ENCODE data around the gene LBX2.
"Not testable (repeated sequence)": the region's sequence is repeated elsewhere in the genome, so short reads cannot be mapped to it uniquely, and the experiment has no call there.

Gene LBX2

DNA sequence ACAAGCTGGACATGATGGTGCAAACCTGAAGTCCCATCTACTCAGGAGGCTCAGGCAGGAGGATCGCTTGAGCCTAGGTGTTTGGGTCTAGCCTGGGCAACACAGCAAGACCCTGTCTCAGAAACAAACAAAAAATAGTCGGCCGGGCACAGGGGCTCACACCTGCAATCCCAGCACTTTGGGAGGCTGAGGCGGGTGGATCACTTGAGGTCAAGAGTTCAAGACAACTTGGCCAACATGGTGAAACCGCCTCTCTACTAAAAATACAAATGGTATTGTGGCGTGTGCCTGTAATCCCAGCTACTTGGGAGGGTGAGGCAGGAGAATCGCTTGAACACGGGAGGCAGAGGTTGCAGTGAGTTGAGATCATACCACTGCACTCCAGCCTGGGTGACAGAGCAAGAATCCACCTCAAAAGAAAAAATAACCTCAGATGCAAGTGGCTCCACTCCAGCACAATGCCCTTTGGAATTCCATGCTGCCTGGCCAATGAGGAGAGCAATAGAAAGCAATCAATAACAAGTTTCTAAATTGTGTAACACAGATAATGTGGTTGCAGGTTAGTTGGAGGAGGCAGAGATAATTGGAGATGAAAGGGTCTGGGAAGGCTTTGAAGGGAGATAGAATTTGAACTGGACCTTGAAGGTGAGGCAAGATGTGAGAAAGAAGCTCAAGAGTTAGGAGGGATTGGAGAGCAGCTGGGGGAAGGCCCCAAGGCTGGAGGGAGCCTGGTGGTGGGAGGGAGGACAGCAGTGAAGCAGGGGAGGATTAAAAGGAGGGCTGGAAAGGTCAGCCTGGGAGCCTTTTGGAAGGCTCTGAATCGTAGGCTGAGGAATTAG lies 10.5 kb downstream of the LBX2 start:
- no peak overlapping the region for H3K4me3 ChIP-seq (ENCODE audit: low read length)
- TF ChIP-seq, protein P1, sequence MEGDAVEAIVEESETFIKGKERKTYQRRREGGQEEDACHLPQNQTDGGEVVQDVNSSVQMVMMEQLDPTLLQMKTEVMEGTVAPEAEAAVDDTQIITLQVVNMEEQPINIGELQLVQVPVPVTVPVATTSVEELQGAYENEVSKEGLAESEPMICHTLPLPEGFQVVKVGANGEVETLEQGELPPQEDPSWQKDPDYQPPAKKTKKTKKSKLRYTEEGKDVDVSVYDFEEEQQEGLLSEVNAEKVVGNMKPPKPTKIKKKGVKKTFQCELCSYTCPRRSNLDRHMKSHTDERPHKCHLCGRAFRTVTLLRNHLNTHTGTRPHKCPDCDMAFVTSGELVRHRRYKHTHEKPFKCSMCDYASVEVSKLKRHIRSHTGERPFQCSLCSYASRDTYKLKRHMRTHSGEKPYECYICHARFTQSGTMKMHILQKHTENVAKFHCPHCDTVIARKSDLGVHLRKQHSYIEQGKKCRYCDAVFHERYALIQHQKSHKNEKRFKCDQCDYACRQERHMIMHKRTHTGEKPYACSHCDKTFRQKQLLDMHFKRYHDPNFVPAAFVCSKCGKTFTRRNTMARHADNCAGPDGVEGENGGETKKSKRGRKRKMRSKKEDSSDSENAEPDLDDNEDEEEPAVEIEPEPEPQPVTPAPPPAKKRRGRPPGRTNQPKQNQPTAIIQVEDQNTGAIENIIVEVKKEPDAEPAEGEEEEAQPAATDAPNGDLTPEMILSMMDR (conservative IDR thresholded peaks at IDR 0.05; ENCODE audit: low read length), result no peak
- no peak for DNase-seq (ENCODE audit: low read depth)

DNA sequence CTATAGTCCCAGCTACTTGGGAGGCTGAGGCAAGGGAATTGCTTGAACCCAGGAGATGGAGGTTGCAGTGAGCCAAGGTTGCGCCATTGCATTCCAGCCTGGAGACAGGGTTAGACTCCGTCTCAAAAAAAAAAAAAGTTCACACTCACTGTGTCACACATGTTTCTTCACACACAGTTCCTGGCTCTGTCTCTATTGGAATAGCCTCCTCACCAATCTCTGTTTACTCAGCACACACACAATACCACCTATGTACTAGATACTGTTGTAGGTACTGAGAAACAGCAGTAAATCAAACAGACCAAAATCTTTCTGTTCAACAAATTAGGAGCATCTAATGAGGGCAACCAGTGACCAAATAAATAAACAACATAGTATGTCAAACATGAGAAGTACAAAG lies 13.3 kb downstream of the LBX2 start:
- DNase-seq (ENCODE audit: low read depth), result no peak
- no peak overlapping the region for H3K4me3 ChIP-seq (ENCODE audit: low read length)
- TF ChIP-seq, protein P1 (conservative IDR thresholded peaks at IDR 0.05; ENCODE audit: low read length), result no peak

DNA sequence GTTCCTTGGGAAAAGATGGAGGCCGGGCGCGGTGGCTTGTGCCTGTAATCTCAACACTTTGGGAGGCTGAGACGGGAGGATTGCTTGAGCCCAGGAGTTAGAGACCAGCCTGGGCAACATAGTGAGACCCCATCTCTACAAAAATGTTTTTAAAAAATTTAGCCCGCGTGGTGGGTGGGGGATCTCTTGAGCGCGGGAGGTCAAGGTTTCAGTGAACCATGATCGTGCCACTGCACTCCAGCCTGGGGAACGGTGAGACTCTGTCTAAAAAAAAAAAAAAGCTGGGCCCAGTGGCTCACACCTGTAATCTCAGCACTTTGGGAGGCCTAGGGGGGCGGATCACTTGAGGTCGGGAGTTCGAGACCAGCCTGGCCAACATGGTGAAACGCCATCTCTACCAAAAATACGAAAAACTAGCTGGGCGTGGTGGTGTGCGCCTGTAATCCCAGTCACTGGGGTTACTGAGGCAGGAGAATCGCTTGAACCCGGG lies 15.7 kb downstream of the LBX2 start:
- not testable (repeated sequence) for DNase-seq (ENCODE audit: low read depth)
- peak overlapping the region; percentile 97 for H3K4me3 ChIP-seq (ENCODE audit: low read length)

DNA sequence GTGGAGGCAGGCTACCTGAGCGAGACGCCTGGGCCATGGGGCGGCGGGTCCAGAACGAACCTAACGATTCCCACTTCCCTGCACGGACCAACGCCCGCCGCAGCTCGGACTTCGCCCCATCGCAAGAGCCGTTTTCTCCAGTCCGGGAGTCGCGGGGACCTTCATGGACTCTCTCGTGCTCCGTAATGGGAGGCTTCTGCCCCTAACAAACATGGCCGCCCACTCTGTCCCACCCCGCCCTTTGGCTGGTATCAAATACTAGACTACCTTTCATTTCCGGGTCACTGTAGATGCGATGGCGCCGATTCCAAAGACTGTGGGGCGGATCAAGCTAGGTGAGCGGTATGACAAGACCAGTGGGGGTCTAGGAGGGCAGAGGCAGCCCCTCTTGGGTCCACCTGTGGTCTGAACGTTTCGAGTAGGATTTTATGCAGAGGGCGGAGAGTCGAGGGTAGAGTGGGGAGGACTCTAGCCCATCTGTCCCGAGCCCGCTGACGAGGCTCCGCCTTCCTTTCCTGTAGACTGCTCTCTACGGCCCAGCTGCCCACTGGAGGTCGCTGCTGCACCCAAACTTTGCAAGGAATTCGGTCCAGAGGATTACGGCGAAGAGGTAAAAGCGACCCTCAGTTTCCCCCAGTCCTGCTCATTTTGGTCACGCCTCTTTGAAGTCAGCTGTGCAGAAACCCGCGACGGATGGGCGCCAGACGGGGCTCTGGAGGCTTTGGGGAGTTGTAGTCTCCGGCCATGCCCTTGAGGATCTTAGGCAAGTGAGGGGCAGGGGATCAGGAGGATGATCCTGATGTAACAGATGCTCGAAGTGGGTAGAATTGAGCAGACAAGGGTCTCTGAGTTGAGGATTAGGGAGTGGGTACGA lies 16.4 kb downstream of the LBX2 start, which contains the start of the genes CCDC142 and TTC31:
CCDC142 (minus strand) TSS at position 198 of the 874 bp plus-strand sequence; CDS start at position 37, 161 bp downstream.
TTC31 (plus strand) TSS at position 281 of the 874 bp plus-strand sequence; CDS start at position 296, 15 bp downstream.
- peak within 1 kb of the TSS; percentile 97 for H3K4me3 ChIP-seq (ENCODE audit: low read length)
- peak; percentile 93 for DNase-seq (ENCODE audit: low read depth)
- TF ChIP-seq, protein P1 (conservative IDR thresholded peaks at IDR 0.05; ENCODE audit: low read length), result peak; percentile 88

DNA sequence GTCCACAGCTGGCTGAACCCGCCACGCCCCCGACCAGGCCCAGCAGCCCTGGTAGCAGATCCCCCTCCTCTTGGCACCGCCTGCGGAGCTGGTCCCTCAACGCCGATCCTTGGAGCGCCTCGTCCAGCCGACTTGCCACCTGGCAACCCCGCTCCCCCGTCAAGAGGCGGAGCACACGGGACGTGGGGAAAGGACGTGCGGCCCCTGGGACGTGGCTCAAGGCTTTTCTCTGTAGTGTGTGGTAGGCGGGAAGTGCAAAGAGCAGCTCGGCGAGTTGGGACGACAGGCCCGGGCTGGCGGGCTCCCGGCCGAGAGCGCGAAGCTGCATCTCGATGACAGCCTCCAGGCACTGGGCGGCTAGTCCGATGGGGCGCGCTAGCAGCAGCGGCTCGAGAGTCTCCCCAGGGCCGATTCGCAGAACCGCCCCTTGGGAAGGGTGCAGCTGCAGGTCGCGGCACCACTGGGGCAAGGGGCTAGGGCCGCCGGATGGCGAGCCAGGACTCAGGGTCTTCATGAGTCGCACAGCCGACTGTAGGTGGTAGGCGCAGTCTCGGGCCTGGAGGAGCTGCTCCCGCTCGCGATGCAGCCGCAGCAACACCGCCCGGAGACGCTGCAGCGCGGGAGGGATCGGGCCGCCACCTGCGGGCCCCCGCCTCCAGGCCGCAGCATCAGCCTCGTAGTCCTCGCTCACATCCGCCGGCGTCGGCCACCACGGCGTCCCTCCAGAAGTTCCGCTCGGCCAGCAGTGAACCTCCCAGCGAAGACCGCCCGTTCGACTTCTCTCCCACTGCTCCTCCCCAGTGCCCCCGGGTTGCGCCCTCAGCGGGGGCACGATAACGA lies 17.2 kb downstream of the LBX2 start:
- peak; percentile 41 for DNase-seq (ENCODE audit: low read depth)
- H3K4me3 ChIP-seq (ENCODE audit: low read length), result peak overlapping the region; percentile 97
- TF ChIP-seq, protein P1 (conservative IDR thresholded peaks at IDR 0.05; ENCODE audit: low read length), result no peak

DNA sequence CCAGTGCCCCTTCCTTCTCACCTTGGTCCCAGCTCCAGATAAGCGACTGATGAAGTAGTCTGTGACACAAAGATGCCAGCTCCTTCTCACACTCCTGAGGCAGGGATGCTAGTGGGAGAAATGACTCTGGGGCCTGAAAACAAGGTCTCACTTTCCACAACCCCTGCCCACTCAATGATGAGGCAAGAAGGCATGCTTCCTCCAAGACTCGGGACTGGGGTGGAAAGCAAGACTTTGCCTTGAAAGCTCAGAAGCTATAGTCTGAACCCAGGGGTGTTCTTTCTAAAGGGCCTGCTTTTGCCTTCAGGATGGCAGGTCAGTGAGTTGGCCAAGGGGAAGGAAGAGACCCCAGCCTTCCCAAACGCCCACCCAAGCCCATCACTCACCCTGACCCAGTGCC lies 18.0 kb downstream of the LBX2 start:
- no peak for DNase-seq (ENCODE audit: low read depth)
- TF ChIP-seq, protein P1 (conservative IDR thresholded peaks at IDR 0.05; ENCODE audit: low read length), result no peak
- peak overlapping the region; percentile 97 for H3K4me3 ChIP-seq (ENCODE audit: low read length)
